K562 (cell line): ENCODE results near the gene KRT8. TPM values are rescaled to one million over a fixed set of nuclear protein-coding genes. Genes with fewer than 3 reads are reported as not detected.

Experiments
- BHLHE40 ChIP-seq: IDR thresholded peaks from 2 replicates; pipeline ENCODE4 v1.6.1; 2011; ENCODE audit warnings: low read length, improper control_type of control experiment
- CBX3 ChIP-seq, 2 experiments: IDR thresholded peaks; 1 replicate in 1 of 2; 2 replicates in 1 of 2; pipeline ENCODE4 v1.6.1; 2012; ENCODE audit warnings: inconsistent platforms in 2 of 2, low read length in 2 of 2, borderline replicate concordance in 1 of 2, control low read depth in 1 of 2
- E2F3 ChIP-seq: fragments of 250-450 bp; sonication (Bioruptor Pico); IDR thresholded peaks from 2 replicates; pipeline ENCODE4 v1.4.0; 2020; ENCODE audit warnings: mild to moderate bottlenecking
- ELF4 ChIP-seq: fragments of 450-650 bp; formaldehyde crosslinking; IDR thresholded peaks from 2 replicates; pipeline ENCODE4 v1.4.0; 2022; ENCODE audit warnings: missing genetic modification characterization
- EP300 ChIP-seq: IDR thresholded peaks from 2 replicates; pipeline ENCODE4 v1.6.1; 2012; ENCODE audit warnings: low read length, improper control_type of control experiment
- FOXP4 ChIP-seq: sonication (generic); formaldehyde crosslinking; IDR thresholded peaks from 2 replicates; pipeline ENCODE4 v1.8.0; 2022; ENCODE audit warnings: mild to moderate bottlenecking, missing genetic modification reagents, borderline replicate concordance
- HLTF ChIP-seq: fragments of 450-650 bp; IDR thresholded peaks from 2 replicates; pipeline ENCODE4 v1.6.1; 2016
- KAT2B ChIP-seq: IDR thresholded peaks from one replicate; pipeline ENCODE4 v1.6.1; 2012; ENCODE audit warnings: low read depth, mild to moderate bottlenecking, control low read depth, inconsistent platforms, low read length, moderate library complexity
- NR3C1 ChIP-seq: sonication (generic); formaldehyde crosslinking; IDR thresholded peaks from 2 replicates; pipeline ENCODE4 v1.8.1; 2022; ENCODE audit warnings: missing genetic modification reagents
- NR4A1 ChIP-seq, 2 experiments: fragments of 250-450 bp in 1 of 2; fragments of 450-650 bp in 1 of 2; sonication (Bioruptor Pico) in 1 of 2; IDR thresholded peaks; 2 replicates each; pipeline versions ENCODE4 v1.4.0 to v1.6.1; 2016 to 2020; ENCODE audit warnings: mild to moderate bottlenecking in 2 of 2, missing compliant biosample characterization in 1 of 2, missing genetic modification characterization in 1 of 2, moderate library complexity in 1 of 2
- PURB ChIP-seq: sonication (generic); formaldehyde crosslinking; IDR thresholded peaks from 2 replicates; pipeline ENCODE4 v1.9.0; 2021; ENCODE audit warnings: low read depth, mild to moderate bottlenecking, missing genetic modification reagents
- RNF2 ChIP-seq: sonication (generic); IDR thresholded peaks from 2 replicates; pipeline ENCODE4 v1.6.1; 2016
- TBL1XR1 ChIP-seq, 2 experiments: IDR thresholded peaks; 2 replicates each; pipeline ENCODE4 v1.6.1; 2012; ENCODE audit warnings: improper control_type of control experiment in 2 of 2, low read length in 2 of 2, mild to moderate bottlenecking in 1 of 2
- TCF3 ChIP-seq: sonication (generic); formaldehyde crosslinking; IDR thresholded peaks from 2 replicates; pipeline ENCODE4 v1.4.0; 2020; ENCODE audit warnings: mild to moderate bottlenecking, missing genetic modification reagents
- ZC3H11A ChIP-seq: IDR thresholded peaks from 2 replicates; pipeline ENCODE4 v1.6.1; 2012; ENCODE audit warnings: low read depth, low read length, improper control_type of control experiment
- ZNF583 ChIP-seq: fragments of 250-450 bp; sonication (Bioruptor Pico); IDR thresholded peaks from 2 replicates; pipeline ENCODE4 v1.4.0; 2020
- polyA plus RNA-seq, 8 experiments: library from polyadenylated mRNA; depleted of rRNA in 4 of 8; stranded (reverse) in 5 of 8; unstranded in 3 of 8; fragments of >200 nt; fragmentation: Nextera tagmentation in 2 of 8; fragmentation: Illumina TruSeq in 1 of 8; extraction: Ambion mirVana in 2 of 8; extraction: Trizol in 1 of 8; gene quantifications; 2 replicates each; pipeline versions ENCODE4 v1.2.1 to v1.2.3, GENCODE V29; 2011 to 2014; ENCODE audit warnings: inconsistent platforms in 1 of 8, missing spikeins in 1 of 8
- total RNA-seq, 7 experiments: library from RNA; depleted of rRNA in 6 of 7; stranded (reverse); fragments of >200 nt in 6 of 7; fragmentation: Illumina TruSeq in 2 of 7; extraction: Trizol in 2 of 7; gene quantifications; 2 replicates each; pipeline versions ENCODE4 v1.2.1 to v1.2.3, GENCODE V29; 2011 to 2021; ENCODE audit warnings: low replicate concordance in 1 of 7
- TF ChIP-seq, protein P1 (sequence below), 2 experiments: IDR thresholded peaks; 2 replicates each; pipeline ENCODE4 v1.6.1; 2011; ENCODE audit warnings: borderline replicate concordance in 1 of 2, control low read depth in 1 of 2, low read depth in 1 of 2, low read length in 1 of 2, mild to moderate bottlenecking in 1 of 2, mixed read lengths in 1 of 2, moderate library complexity in 1 of 2; ENCODE audit not compliant: insufficient read depth in 1 of 2, insufficient read length in 1 of 2, poor library complexity in 1 of 2, severe bottlenecking in 1 of 2; ENCODE audit errors: extremely low read depth in 1 of 2
- TF ChIP-seq, protein P2 (sequence below): fragments of 250-450 bp; sonication (Bioruptor Pico); IDR thresholded peaks from 2 replicates; pipeline ENCODE4 v1.8.0; 2022; ENCODE audit warnings: moderate library complexity, mild to moderate bottlenecking, inconsistent platforms
- TF ChIP-seq, protein P3 (sequence below), 2 experiments: fragments of 450-650 bp; conservative IDR thresholded peaks; 2 replicates each; pipeline ENCODE4 v1.6.1; 2017; ENCODE audit warnings: mild to moderate bottlenecking in 2 of 2, moderate library complexity in 2 of 2

KRT8 gene
- total and polyA plus RNA-seq, 9 of the 15 experiments (the other 6 are each of a cell fraction or from before 2014, with no cell fraction given), result 41.5 to 661 (median 260) TPM

DNA sequence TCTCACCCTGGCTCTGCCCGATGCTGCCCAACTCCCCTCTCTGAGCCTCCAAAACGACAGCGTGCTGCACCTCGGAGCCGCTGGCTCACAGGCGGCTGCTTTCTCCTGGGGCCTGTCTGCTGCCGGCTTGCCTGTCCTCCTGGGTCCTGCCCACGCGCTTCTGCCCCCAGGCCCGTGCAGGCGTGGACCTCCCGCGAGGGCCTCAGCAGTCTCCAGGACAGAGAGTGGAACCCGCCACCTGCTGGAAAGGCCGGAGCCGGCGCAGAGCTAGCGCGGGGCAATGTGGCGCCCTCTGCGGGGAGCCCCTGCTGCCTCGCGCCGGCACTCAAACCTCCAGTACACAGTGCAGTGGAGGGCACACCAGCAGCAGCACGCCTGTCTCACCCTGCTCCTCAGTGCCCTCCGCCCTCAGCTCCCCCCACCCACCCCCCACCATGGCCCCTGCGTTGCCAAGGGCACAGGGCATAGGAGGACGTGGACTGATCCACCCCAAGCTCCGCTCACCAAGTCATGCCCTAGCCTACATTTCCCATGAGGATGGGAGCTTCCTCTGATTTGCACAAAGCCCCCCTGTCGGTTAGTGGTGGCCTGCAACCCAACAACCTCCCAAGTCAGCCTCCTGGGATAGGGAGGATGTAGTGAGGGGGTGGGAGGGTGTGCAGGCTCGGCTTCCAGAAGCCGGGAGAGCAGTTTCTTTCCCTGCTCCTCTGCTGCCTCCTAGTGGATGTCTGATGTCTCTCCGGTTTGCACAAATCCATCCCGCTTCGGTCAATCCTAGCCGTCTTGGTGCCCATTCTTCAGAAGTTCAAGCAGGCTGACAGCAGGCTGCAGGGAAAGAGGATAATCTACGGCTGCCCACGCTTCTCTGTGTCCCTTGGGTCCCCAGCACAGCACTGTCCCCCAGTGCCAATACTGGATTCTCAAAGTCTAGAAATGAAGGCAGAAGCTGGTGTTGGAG lies 25.2 kb downstream of the KRT8 start (continued):
- TF ChIP-seq, protein P1, sequence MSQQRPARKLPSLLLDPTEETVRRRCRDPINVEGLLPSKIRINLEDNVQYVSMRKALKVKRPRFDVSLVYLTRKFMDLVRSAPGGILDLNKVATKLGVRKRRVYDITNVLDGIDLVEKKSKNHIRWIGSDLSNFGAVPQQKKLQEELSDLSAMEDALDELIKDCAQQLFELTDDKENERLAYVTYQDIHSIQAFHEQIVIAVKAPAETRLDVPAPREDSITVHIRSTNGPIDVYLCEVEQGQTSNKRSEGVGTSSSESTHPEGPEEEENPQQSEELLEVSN (IDR thresholded peaks at IDR 0.05; ENCODE audit: borderline replicate concordance in 1 of 2, extremely low read depth in 1 of 2, insufficient read depth in 1 of 2, insufficient read length in 1 of 2, low read depth in 1 of 2, low read length in 1 of 2, poor library complexity in 1 of 2, severe bottlenecking in 1 of 2), result peak; percentile 69 to 84
- no peak for TF ChIP-seq FOXP4 (CRISPR knock-in tag)
- TF ChIP-seq EP300, result 0 out of 2 replicates have a peak, but pooled peaks have one; percentile 7
- TF ChIP-seq HLTF, result peak; percentile 81; the same call in 1 of the 2 replicates
- 0 out of 2 replicates have a peak, but pooled peaks have one; percentile 72 for TF ChIP-seq NR4A1 (CRISPR knock-in tag; IDR thresholded peaks at IDR 0.05)
- TF ChIP-seq NR4A1 (tag; IDR thresholded peaks at IDR 0.05), result no peak; the same call in 1 of the 2 replicates
- TF ChIP-seq, protein P2, sequence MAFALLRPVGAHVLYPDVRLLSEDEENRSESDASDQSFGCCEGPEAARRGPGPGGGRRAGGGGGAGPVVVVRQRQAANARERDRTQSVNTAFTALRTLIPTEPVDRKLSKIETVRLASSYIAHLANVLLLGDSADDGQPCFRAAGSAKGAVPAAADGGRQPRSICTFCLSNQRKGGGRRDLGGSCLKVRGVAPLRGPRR (CRISPR knock-in tag), result no peak; the same call in 1 of the 2 replicates
- peak; percentile 45; the same call in 1 of the 2 replicates for TF ChIP-seq ZNF583 (CRISPR knock-in tag)
- 0 out of 2 replicates have a peak, but pooled peaks have one; percentile 56 for TF ChIP-seq ELF4 (CRISPR knock-in tag)
- no peak for TF ChIP-seq PURB
- peak; percentile 84 for TF ChIP-seq KAT2B
- TF ChIP-seq BHLHE40, result peak; percentile 90
- peak in 1 of 2 experiments; percentile 69; a peak in 1 of 4 replicates for TF ChIP-seq TBL1XR1 (IDR thresholded peaks at IDR 0.05; ENCODE audit: low read length in 2 of 2)
- TF ChIP-seq, protein P3, sequence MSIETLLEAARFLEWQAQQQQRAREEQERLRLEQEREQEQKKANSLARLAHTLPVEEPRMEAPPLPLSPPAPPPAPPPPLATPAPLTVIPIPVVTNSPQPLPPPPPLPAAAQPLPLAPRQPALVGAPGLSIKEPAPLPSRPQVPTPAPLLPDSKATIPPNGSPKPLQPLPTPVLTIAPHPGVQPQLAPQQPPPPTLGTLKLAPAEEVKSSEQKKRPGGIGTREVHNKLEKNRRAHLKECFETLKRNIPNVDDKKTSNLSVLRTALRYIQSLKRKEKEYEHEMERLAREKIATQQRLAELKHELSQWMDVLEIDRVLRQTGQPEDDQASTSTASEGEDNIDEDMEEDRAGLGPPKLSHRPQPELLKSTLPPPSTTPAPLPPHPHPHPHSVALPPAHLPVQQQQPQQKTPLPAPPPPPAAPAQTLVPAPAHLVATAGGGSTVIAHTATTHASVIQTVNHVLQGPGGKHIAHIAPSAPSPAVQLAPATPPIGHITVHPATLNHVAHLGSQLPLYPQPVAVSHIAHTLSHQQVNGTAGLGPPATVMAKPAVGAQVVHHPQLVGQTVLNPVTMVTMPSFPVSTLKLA (conservative IDR thresholded peaks at IDR 0.05), result peak; percentile 40 to 64
- 0 out of 2 replicates have a peak, but pooled peaks have one; percentile 25 for TF ChIP-seq RNF2
- no peak for TF ChIP-seq NR3C1 (CRISPR knock-in tag)
- no peak for TF ChIP-seq TCF3 (CRISPR knock-in tag)
- TF ChIP-seq ZC3H11A, result no peak
- TF ChIP-seq CBX3 (IDR thresholded peaks at IDR 0.05; ENCODE audit: borderline replicate concordance in 1 of 2, low read length in 2 of 2), result no peak; a peak in 1 of 3 replicates
- TF ChIP-seq E2F3 (CRISPR knock-in tag), result 0 out of 2 replicates have a peak, but pooled peaks have one; percentile 36
